ENCODE data around the gene SMAGP. TPM values are rescaled to one million over a fixed set of nuclear protein-coding genes. Genes with fewer than 3 reads are reported as not detected.

Gene SMAGP
- total RNA-seq, 2 donors from 2014 or later = 2.3 to 3.8 TPM

- H3K4me3 ChIP-seq = no peak overlapping the region
- no peak for DNase-seq (ENCODE audit: low spot score)
- H3K27ac ChIP-seq = no peak overlapping the region
- peaks cover 0 to 5% of the 10 kb centered on the region in 2 donors for H3K4me1 ChIP-seq
- no peaks in the 10 kb centered on the region for H3K27me3 ChIP-seq
- H3K36me3 ChIP-seq = no peaks in the 10 kb centered on the region
- TF ChIP-seq, protein P1, sequence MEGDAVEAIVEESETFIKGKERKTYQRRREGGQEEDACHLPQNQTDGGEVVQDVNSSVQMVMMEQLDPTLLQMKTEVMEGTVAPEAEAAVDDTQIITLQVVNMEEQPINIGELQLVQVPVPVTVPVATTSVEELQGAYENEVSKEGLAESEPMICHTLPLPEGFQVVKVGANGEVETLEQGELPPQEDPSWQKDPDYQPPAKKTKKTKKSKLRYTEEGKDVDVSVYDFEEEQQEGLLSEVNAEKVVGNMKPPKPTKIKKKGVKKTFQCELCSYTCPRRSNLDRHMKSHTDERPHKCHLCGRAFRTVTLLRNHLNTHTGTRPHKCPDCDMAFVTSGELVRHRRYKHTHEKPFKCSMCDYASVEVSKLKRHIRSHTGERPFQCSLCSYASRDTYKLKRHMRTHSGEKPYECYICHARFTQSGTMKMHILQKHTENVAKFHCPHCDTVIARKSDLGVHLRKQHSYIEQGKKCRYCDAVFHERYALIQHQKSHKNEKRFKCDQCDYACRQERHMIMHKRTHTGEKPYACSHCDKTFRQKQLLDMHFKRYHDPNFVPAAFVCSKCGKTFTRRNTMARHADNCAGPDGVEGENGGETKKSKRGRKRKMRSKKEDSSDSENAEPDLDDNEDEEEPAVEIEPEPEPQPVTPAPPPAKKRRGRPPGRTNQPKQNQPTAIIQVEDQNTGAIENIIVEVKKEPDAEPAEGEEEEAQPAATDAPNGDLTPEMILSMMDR (IDR thresholded peaks at IDR 0.05) = no peak
- no peaks in the 10 kb centered on the region for H3K9me3 ChIP-seq
Observed at GRCh38 chr12:51198568-51199365, 71.4 kb downstream of the SMAGP start.

- no peaks in the 10 kb centered on the region for H3K9me3 ChIP-seq
- peaks cover 2% of the 10 kb centered on the region for H3K36me3 ChIP-seq
- H3K27me3 ChIP-seq = no peaks in the 10 kb centered on the region
- TF ChIP-seq, protein P1 (IDR thresholded peaks at IDR 0.05) = no peak
- DNase-seq (ENCODE audit: low spot score) = no peak
- H3K27ac ChIP-seq = no peak overlapping the region
- H3K4me3 ChIP-seq = no peak overlapping the region
- H3K4me1 ChIP-seq = peaks cover 0 to 5% of the 10 kb centered on the region in 2 donors
Observed at GRCh38 chr12:51197736-51198567, 72.3 kb downstream of the SMAGP start.

GRCh38 chr12:51196547-51196946, 73.7 kb downstream of the SMAGP start:
- TF ChIP-seq, protein P1 (IDR thresholded peaks at IDR 0.05) = no peak
- H3K27me3 ChIP-seq = no peaks in the 10 kb centered on the region
- no peak overlapping the region for H3K4me3 ChIP-seq
- no peak for DNase-seq (ENCODE audit: low spot score)
- no peak overlapping the region for H3K27ac ChIP-seq
- peaks cover 4% of the 10 kb centered on the region for H3K36me3 ChIP-seq
- H3K4me1 ChIP-seq = peaks cover 0 to 5% of the 10 kb centered on the region in 2 donors
- H3K9me3 ChIP-seq = no peaks in the 10 kb centered on the region

GRCh38 chr12:51195841-51196240, 74.4 kb downstream of the SMAGP start:
- Histone ChIP-seq H3K9me3 (no peaks in the 10 kb centered on the region), H3K27ac (no peak overlapping the region), H3K27me3 (no peaks in the 10 kb centered on the region), H3K4me3 (no peak overlapping the region), H3K4me1 (peaks cover 0 to 5% of the 10 kb centered on the region in 2 donors), H3K36me3 (peaks cover 4% of the 10 kb centered on the region)
- no peak for DNase-seq (ENCODE audit: low spot score)
- TF ChIP-seq, protein P1 (IDR thresholded peaks at IDR 0.05) = no peak

Other genes starting within 250 kb of the SMAGP start
- gene SLC11A2, start 244.0 kb downstream of the SMAGP start, total RNA-seq = 10 to 100 TPM; 25.5 to 40.9 TPM
- gene LETMD1, start 222.1 kb downstream of the SMAGP start, total RNA-seq = 10 to 100 TPM; 22.8 to 27.2 TPM
- gene CSRNP2, start 186.8 kb downstream of the SMAGP start, total RNA-seq = 10 to 100 TPM; 17.1 to 19.4 TPM
- gene TFCP2, start 97.3 kb downstream of the SMAGP start, total RNA-seq = 1 to 10 TPM; 8.6 to 9.6 TPM
- 1 to 10 TPM; 3.0 to 6.0 TPM for gene POU6F1, start 52.4 kb downstream of the SMAGP start, total RNA-seq
- 100 to 1,000 TPM; 193 to 309 TPM for gene DAZAP2, start 31.6 kb downstream of the SMAGP start, total RNA-seq
- gene BIN2, start 53.8 kb upstream of the SMAGP start, total RNA-seq = 1 to 10 TPM; 2.1 to 4.6 TPM
- gene CELA1, start 76.3 kb upstream of the SMAGP start, total RNA-seq = not detected
- gene GALNT6, start 121.0 kb upstream of the SMAGP start, total RNA-seq = 1 to 10 TPM; 1.3 to 2.8 TPM
- gene SLC4A8, start 154.4 kb upstream of the SMAGP start, total RNA-seq = 1 to 10 TPM in 1 of 2 donors, under 1 TPM in 1; 0.28 to 1.1 TPM